HG03097 (cell line): ENCODE measurements around the gene GTF3C1.

Source experiments
- ATAC-seq: cut with Tn5 transposase; IDR thresholded peaks from one replicate; pipeline ENCODE4 v1.9.1; 2021; ENCODE audit not compliant: unreplicated experiment, low FRiP score

The GTF3C1 gene

DNA sequence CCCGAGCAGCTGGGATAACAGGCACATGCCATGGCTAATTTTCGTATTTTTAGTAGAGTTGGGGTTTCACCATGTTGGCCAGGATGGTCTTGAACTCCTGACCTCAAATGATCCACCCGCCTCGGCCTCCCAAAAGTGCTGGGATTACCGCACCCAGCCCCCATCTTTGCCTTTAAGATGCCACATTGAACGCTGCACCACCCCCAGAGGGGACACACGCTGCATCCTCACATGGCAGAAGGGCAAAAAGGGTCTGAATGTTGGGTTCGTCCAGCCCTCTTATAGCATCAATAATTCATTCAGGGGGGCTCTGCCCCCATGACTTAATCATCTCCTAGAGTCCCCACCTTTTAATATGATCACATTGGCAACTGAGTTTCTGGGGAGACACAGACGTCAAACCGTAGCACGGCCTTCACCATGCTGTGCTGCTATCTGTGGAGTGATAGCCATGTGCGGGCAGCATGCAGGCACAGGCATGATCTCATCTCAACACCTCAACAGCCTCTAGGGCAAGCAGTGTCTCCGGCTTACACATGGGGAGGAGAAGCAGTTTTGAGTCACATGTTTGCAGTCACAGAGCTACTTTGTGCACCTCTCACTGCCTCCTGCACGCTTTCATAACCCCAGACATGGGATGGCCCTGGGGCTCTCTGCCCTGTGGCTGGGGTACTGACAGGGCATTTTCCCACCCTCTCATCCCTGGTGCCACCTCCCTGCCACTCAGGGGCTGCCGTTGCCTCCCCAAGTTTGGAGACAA lies 117.8 kb downstream of the GTF3C1 start:
- peak; percentile 39 for ATAC-seq

DNA sequence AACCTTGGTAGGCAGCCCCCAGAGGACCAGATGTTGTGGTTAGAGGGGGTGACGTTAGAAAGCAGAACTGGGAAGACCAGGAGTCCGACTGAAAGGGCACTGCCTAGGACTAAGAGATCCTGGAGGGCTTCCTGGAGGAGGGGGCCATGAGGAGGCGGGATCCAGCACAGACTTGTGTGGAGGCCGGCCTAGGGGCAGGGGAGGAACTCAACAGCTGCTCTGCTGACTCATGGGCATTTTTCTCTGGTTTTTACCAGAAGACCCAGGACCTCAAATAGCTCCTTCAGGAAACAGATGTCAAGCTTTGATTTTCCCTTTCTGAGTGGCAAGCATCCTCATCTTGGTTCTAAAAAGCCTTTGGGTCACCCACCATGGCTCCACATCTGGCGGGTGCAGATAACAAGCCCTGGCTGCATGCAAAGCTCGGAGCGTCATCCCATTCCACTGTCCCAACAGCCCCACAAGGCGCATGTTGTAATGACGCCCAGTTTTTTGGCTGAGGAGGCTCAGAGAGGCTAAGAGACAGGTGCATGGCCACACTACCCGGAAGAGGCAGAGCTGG lies 118.7 kb downstream of the GTF3C1 start:
- ATAC-seq, result no peak

- no peak for ATAC-seq
Measured at GRCh38 chr16:27430512-27430911, 119.2 kb downstream of the GTF3C1 start.

GRCh38 chr16:27429981-27430441 lies 119.7 kb downstream of the GTF3C1 start:
- ATAC-seq, result no peak

GRCh38 chr16:27429330-27429871 lies 120.3 kb downstream of the GTF3C1 start:
- no peak for ATAC-seq

GRCh38 chr16:27428026-27428785 lies 121.5 kb downstream of the GTF3C1 start:
- no peak for ATAC-seq

GRCh38 chr16:27427538-27427937 lies 122.2 kb downstream of the GTF3C1 start:
- ATAC-seq, result no peak

DNA sequence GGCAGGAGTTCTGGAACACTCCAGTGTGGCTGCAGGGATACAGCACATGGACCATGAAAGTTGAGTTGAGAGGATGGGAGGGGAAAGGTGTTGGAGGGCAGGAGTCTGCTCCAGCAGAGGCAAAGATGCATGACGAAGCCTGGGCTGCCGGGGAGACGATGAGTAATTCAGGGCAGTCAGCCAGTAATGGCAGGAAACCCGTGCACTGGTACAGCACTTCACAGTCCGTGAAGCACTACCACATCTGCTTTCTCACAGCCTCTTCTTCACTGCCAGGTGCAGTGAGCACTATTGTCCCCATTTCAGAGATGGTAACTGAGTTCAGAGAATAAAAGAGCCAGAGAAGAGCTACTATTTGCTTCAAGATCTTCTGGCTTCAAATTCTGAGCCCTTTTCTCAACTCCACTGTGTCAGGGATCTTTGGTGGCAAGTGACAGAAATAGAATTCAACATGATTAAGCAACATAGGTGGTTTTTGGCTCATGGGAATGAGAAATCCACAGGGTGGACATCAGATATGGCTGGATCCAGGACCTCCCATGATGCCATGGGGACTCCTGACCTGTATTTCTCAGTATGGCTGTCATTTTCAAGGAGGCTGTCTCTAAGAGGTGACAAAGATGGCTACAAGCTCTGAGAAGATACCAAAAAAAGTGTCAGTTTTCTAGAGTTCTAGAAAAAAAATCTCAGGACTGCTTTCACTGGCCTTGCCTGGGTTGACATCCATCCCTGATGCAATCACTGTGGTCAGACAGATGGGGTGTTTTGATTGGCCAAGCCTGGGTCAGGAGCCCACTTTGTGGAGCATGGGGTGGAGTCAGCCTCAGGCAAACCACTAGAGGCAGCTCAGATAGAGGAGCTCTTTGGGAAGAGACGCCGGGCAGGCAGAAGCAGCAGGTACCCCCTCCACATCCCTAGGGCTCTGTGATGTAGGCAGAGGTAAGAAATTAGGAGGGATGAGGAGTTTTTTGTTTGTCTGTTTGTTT lies 123.0 kb downstream of the GTF3C1 start:
- ATAC-seq, result peak; percentile 62

GRCh38 chr16:27425961-27426360 lies 123.8 kb downstream of the GTF3C1 start:
- no peak for ATAC-seq

DNA sequence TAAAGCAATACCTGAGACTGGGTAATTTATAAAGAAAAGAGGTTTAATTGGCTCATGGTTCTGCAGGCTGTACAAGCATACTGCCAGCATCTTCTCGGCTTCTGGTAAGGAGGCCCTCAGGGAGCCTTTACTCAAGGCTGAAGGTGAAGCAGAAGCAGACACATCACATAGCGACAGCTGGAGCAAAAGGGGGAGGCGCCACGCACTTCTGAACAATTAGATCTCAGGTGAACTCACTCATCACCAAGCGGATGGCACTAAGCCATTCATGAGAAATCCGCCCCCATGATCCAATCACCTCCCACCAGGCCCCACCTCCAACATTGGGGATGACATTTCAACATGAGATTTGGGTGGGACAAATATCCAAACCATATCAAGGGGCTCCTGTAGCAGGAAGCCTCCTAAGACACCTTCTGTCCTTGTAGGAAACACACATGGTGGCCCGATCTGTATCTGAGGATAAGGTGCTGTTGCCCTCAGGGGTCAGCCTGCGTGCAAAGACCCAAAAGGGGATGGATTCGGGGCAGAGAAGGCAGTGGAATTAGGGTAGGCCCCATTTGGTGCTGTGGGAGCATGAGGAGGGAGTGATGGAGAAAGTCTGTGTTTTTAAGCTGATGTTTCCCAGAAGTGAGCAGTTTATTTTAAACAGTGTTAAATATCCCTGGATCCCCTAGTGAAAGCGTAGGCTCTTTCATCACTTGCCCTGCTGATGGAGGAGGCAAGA lies 124.8 kb downstream of the GTF3C1 start:
- ATAC-seq, result no peak

DNA sequence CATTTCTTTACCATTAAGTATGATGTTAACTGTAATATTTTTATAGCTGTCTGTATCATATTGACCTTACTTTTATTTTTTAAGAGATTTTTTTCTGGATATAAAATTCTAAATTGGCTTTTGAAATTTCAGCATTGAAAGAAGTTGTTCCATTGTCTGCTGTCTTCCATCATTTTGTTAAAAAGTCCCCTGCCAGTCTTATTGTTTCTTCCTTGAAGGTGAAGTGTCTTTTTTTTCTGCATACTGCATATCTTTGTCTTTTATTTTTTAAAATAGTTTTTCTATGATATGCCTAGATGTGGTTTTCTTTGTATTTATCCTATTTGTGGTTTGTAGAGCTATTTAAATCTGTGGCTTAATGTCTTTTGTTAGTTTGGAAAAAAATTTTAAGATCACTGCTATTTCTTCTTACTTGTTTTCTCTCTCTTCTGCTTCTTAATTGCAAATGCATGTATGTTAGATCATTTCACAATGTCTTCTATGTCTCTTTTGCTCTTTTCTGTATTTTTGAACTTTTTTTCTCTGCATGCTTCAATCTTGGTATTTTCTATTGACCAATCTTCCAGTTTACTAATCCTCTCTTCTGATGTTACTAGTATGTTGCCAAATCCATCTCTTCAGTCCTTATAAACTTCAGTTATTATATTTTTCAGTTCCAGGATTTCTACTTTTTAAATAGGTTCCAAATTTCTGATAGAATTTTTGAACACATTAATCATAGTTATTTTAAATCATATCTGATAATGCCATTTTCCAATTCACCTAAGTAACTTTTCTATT lies 127.6 kb downstream of the GTF3C1 start:
- ATAC-seq, result no peak

- ATAC-seq, result no peak
Measured at GRCh38 chr16:27417047-27417671, 132.6 kb downstream of the GTF3C1 start.

DNA sequence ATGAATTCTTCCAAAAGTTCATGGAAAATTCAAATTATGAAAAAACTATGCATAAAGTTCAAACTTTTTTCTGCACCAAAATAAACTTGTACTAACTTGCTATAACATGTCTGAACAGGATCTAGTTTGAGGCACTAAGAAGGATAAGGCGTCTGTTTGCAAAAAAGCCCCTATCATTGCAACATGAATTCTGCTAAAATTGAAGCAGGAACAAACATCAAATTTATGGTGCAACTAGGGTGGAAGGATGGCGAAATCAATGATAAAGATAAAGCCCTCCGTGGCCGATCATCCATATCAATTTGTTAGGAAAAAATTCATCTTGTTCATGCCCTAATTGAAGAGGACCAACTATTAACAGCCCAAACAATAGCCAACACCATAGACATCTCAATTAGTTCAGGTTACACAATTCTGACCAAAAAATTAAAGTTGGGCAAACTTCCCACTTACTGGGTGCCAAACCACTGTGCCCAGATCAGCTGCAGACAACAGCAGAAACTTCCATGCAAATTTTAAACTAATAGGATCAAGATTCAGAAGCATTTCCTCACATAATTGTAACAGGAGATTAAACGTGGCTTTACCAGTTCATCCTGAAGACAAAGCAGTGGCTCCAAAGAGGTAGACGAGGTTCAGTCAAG lies 134.8 kb downstream of the GTF3C1 start:
- no peak for ATAC-seq

DNA sequence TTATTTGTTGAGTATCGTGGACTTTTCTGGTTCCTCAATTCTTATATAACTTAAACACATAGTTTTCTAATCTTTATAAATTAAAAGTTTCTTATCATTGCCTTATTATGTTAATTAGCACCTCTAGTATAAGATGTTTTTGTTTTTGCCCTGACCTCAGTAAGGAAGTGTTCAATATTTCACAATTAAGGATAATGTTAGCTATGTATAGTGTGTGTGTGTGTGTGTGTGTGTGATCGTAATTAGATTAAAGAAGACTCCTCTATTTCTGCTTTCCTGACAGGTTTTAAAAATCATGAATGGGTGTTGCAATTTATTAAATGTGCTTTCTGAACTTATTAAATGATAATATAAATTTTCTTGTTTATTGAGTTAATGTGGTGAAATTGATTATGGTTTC lies 135.8 kb downstream of the GTF3C1 start:
- ATAC-seq, result no peak

- no peak for ATAC-seq
Measured at GRCh38 chr16:27410761-27411160, 139.0 kb downstream of the GTF3C1 start.
